Measurements from ENCODE around the gene TRAM2. TPM values are rescaled to one million over a fixed set of nuclear protein-coding genes. Genes with fewer than 3 reads are reported as not detected.

Gene TRAM2
- total and polyA plus RNA-seq, 2 of the 13 experiments (the other 11 are each of a cell fraction or from before 2014, with no cell fraction given) = 49.1 to 72.5 TPM

- TF ChIP-seq NFKBIZ (CRISPR knock-in tag; IDR thresholded peaks at IDR 0.05) (0 out of 2 replicates have a peak, but pooled peaks have one; percentile 14), SALL2 (CRISPR knock-in tag; IDR thresholded peaks at IDR 0.05) (no peak), BCL6 (CRISPR knock-in tag; IDR thresholded peaks at IDR 0.05) (0 out of 2 replicates have a peak, but pooled peaks have one; percentile 9), PITX1 (CRISPR knock-in tag; IDR thresholded peaks at IDR 0.05) (no peak), SP1 (IDR thresholded peaks at IDR 0.05) (no peak), SP1 (CRISPR knock-in tag; IDR thresholded peaks at IDR 0.05) (no peak), KAT7 (CRISPR knock-in tag; IDR thresholded peaks at IDR 0.05; ENCODE audit: borderline replicate concordance) (no peak), ZNF737 (CRISPR knock-in tag; IDR thresholded peaks at IDR 0.05; ENCODE audit: borderline replicate concordance) (no peak), ZNF772 (CRISPR knock-in tag; IDR thresholded peaks at IDR 0.05) (0 out of 2 replicates have a peak, but pooled peaks have one; percentile 14), ATM (IDR thresholded peaks at IDR 0.05; ENCODE audit: borderline replicate concordance) (no peak), RBAK (CRISPR knock-in tag; IDR thresholded peaks at IDR 0.05) (no peak), ELF1 (CRISPR knock-in tag; IDR thresholded peaks at IDR 0.05) (no peak), ZNF451 (CRISPR knock-in tag; IDR thresholded peaks at IDR 0.05) (0 out of 2 replicates have a peak, but pooled peaks have one; percentile 15), GZF1 (CRISPR knock-in tag; IDR thresholded peaks at IDR 0.05) (no peak), NR2F6 (IDR thresholded peaks at IDR 0.05) (no peak), NR2F6 (CRISPR knock-in tag; IDR thresholded peaks at IDR 0.05) (peak; percentile 33), ZNF124 (CRISPR knock-in tag; IDR thresholded peaks at IDR 0.05) (no peak), ZNF503 (CRISPR knock-in tag; IDR thresholded peaks at IDR 0.05) (no peak), NFYB (CRISPR knock-in tag; IDR thresholded peaks at IDR 0.05) (no peak), DDIT3 (CRISPR knock-in tag; IDR thresholded peaks at IDR 0.05) (no peak), CERS6 (CRISPR knock-in tag; IDR thresholded peaks at IDR 0.05) (no peak), ZNF619 (CRISPR knock-in tag; IDR thresholded peaks at IDR 0.05) (no peak; the same call in 1 of the 2 replicates), FIP1L1 (IDR thresholded peaks at IDR 0.05; ENCODE audit: borderline replicate concordance, insufficient read depth, low read depth, low read length) (no peak), ZHX1 (CRISPR knock-in tag; IDR thresholded peaks at IDR 0.05; ENCODE audit: low read depth) (no peak), RXRB (CRISPR knock-in tag; IDR thresholded peaks at IDR 0.05; ENCODE audit: borderline replicate concordance) (no peak), ZFP90 (CRISPR knock-in tag; IDR thresholded peaks at IDR 0.05; ENCODE audit: borderline replicate concordance) (no peak), ZNF446 (CRISPR knock-in tag; IDR thresholded peaks at IDR 0.05) (no peak), ZNF143 (CRISPR knock-in tag; IDR thresholded peaks at IDR 0.05) (no peak)
These were observed 31.3 kb downstream of the TRAM2 start (continued) for GRCh38 chr6:52545406-52546119.

All from HepG2 (cell line).